B cell (primary cell): Measurements from ENCODE around the gene EFHC2. TPM values are rescaled to one million over a fixed set of nuclear protein-coding genes. Genes with fewer than 3 reads are reported as not detected.

Source experiments
- ATAC-seq: fragments of 200-7000 bp; cut with Tn5 transposase; one replicate; pipeline ENCODE4 v1.10.0; 2021; ENCODE audit warnings: low read depth, mild to moderate bottlenecking, moderate number of reproducible peaks, moderate library complexity
- CTCF ChIA-PET: fragments of 350-600 bp; sonication (Branson Sonifier 250); formaldehyde crosslinking; loops from one replicate; lab custom pipeline; 2021; ENCODE audit warnings: antibody characterized with exemption, inconsistent platforms; lab: Charles Lee
- POLR2A ChIA-PET: fragments of 350-600 bp; sonication (Branson Sonifier 250); formaldehyde crosslinking; loops from one replicate; lab custom pipeline; 2021; ENCODE audit warnings: antibody characterized with exemption; lab: Charles Lee
- DNase-seq: peaks from one replicate; pipeline ENCODE4 v3.0.0; 2013
- H2AFZ ChIP-seq: 2 replicates; pipeline ENCODE4 v1.6.1; 2012; ENCODE audit warnings: mild to moderate bottlenecking, low read depth, low read length; ENCODE audit not compliant: insufficient read depth, poor library complexity, severe bottlenecking
- H3K27ac ChIP-seq, 2 donors: 1 replicate in 1 of 2; 2 replicates in 1 of 2; pipeline ENCODE4 v1.5.1; 2012 to 2013; ENCODE audit warnings: low read length in 2 of 2, mild to moderate bottlenecking in 2 of 2, moderate library complexity in 1 of 2
- H3K27me3 ChIP-seq, 4 experiments: fragments of 200-600 bp in 1 of 4; sonication (generic) in 1 of 4; replicated peaks in 1 of 4; 1 replicate in 2 of 4; 2 replicates in 2 of 4; pipeline versions ENCODE4 v1.6.1 to v1.7.0; 2013 to 2016; ENCODE audit warnings: low read length in 3 of 4, mild to moderate bottlenecking in 2 of 4, mixed read lengths in 1 of 4, moderate library complexity in 1 of 4; ENCODE audit not compliant: insufficient read depth in 4 of 4, control insufficient read depth in 3 of 4; ENCODE audit errors: control extremely low read depth in 1 of 4
- H3K36me3 ChIP-seq, 2 experiments: replicated peaks in 1 of 2; 1 replicate in 1 of 2; 2 replicates in 1 of 2; pipeline versions ENCODE4 v1.6.1 to v1.7.1; 2013; ENCODE audit warnings: low read length in 1 of 2; ENCODE audit not compliant: insufficient read depth in 2 of 2, control insufficient read depth in 1 of 2; ENCODE audit errors: control extremely low read depth in 1 of 2, extremely low read depth in 1 of 2
- H3K4me1 ChIP-seq, 2 donors: fragments of 200-600 bp in 1 of 2; sonication (generic) in 1 of 2; 1 replicate in 1 of 2; 2 replicates in 1 of 2; pipeline versions ENCODE4 v1.5.1 to v1.6.1; 2013 to 2017; ENCODE audit warnings: low read length in 2 of 2; ENCODE audit not compliant: control insufficient read depth in 2 of 2, insufficient read depth in 2 of 2
- H3K4me2 ChIP-seq: replicated peaks from 2 replicates; pipeline ENCODE3; 2012; ENCODE audit warnings: mild to moderate bottlenecking, low read depth, low read length; ENCODE audit not compliant: poor library complexity, severe bottlenecking
- H3K4me3 ChIP-seq, 5 experiments: fragments of 200-600 bp in 1 of 5; sonication (generic) in 1 of 5; 1 replicate in 3 of 5; 2 replicates in 2 of 5; pipeline versions ENCODE4 v1.5.1 to v1.7.0; 2011 to 2016; ENCODE audit warnings: low read length in 4 of 5, mild to moderate bottlenecking in 4 of 5, low read depth in 2 of 5, control low read depth in 1 of 5, moderate library complexity in 1 of 5; ENCODE audit not compliant: insufficient read depth in 1 of 5; ENCODE audit errors: control extremely low read depth in 1 of 5, extremely low read depth in 1 of 5
- H3K79me2 ChIP-seq: fragments of 200-600 bp; sonication (generic); one replicate; pipeline ENCODE4 v1.6.0; 2016; ENCODE audit warnings: low read length; ENCODE audit not compliant: control insufficient read depth, insufficient read depth
- H3K9ac ChIP-seq: fragments of 200-600 bp; sonication (generic); 2 replicates; pipeline ENCODE4 v1.6.1; 2017; ENCODE audit warnings: mild to moderate bottlenecking, low read length, moderate library complexity
- H3K9me3 ChIP-seq, 3 donors: one replicate each; pipeline versions ENCODE4 v1.6.1 to v1.7.1; 2013; ENCODE audit warnings: low read length in 2 of 3; ENCODE audit not compliant: control insufficient read depth in 2 of 3, insufficient read depth in 1 of 3; ENCODE audit errors: control extremely low read depth in 1 of 3
- H4K20me1 ChIP-seq: 2 replicates; pipeline ENCODE4 v1.6.0; 2012; ENCODE audit warnings: mild to moderate bottlenecking, low read length; ENCODE audit not compliant: insufficient read depth, control insufficient read depth, poor library complexity, severe bottlenecking
- H3K27ac Mint-ChIP-seq: one replicate; pipeline ENCODE4 v1.8.0; 2021; ENCODE audit warnings: mixed read lengths
- H3K27me3 Mint-ChIP-seq: one replicate; pipeline ENCODE4 v1.8.0; 2021; ENCODE audit warnings: mixed read lengths
- H3K4me1 Mint-ChIP-seq: one replicate; pipeline ENCODE4 v1.8.0; 2021; ENCODE audit warnings: mixed read lengths
- H3K4me3 Mint-ChIP-seq: one replicate; pipeline ENCODE4 v1.8.0; 2021; ENCODE audit warnings: mixed read lengths
- H3K9me3 Mint-ChIP-seq: one replicate; pipeline ENCODE4 v1.8.0; 2022; ENCODE audit warnings: mixed read lengths; ENCODE audit not compliant: insufficient read depth
- EZH2 ChIP-seq: IDR thresholded peaks from 2 replicates; pipeline ENCODE4 v1.6.1; 2012; ENCODE audit warnings: borderline replicate concordance, low read depth, mild to moderate bottlenecking, moderate library complexity, low read length; ENCODE audit not compliant: insufficient read depth, poor library complexity, severe bottlenecking
- WGBS: methylation state at CpG from one replicate; pipeline ENCODE4 v1.1.5; 2013; ENCODE audit warnings: missing lambda C conversion rate; ENCODE audit not compliant: insufficient coverage; 5-methylcytosine and 5-hydroxymethylcytosine counted together
- intact Hi-C: fragments of 100-400 bp; cut with micrococcal nuclease; formaldehyde crosslinking; loops from one replicate; pipeline ENCODE4 v1.10.0; 2022
- polyA plus RNA-seq: library from polyadenylated mRNA; depleted of rRNA; stranded (reverse); fragments of >200 nt; gene quantifications from 2 replicates; pipeline ENCODE4 v1.2.3, GENCODE V29; 2012
- total RNA-seq, 2 donors: library from RNA; stranded (reverse); fragments of 120-200 nt in 1 of 2; gene quantifications; 1 replicate in 1 of 2; 2 replicates in 1 of 2; pipeline versions ENCODE4 v1.2.3 to v1.2.4, GENCODE V29; 2013 to 2022
- TF ChIP-seq, protein P1 (sequence below): fragments of 200-600 bp; IDR thresholded peaks from one replicate; pipeline ENCODE4 v1.8.0; 2022; ENCODE audit warnings: antibody characterized with exemption, mild to moderate bottlenecking

Gene EFHC2
- total and polyA plus RNA-seq, 2 donors (not counting 1 experiment from before 2014, with no cell fraction given) = 0.12 to 0.47 TPM

DNA sequence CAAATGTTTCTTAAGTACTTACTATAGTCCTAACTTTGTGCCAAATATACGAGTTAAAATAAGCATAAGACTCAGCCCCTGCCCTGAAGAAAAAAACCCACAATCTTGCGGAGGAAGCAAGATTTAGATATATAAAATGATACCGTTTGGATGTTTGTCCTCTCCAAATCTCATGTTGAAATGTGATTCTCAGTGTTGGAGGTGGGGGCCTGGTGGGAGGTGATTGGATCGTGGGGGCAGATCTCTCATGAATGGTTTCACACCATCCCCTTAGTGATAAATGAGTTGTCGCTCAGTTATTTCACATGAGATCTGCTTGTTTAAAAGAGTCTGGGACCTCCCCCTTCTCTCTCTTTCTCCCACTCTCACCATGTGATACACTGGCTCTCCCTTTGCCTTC is 28.7 kb downstream of the EFHC2 start:
- Histone ChIP-seq H3K27me3 (no peaks in the 10 kb centered on the region), H3K9ac (no peak overlapping the region), H3K4me3 (no peak overlapping the region), H3K4me1 (peaks cover 6 to 7% of the 10 kb centered on the region in 2 donors), H3K27ac (no peak overlapping the region), H3K4me2 (no peak overlapping the region), H4K20me1 (no peaks in the 10 kb centered on the region), H2AFZ (no peak overlapping the region), H3K9me3 (no peaks in the 10 kb centered on the region), H3K79me2 (no peaks in the 10 kb centered on the region), H3K36me3 (no peaks in the 10 kb centered on the region)
- H3K27ac Mint-ChIP-seq = no peak overlapping the region
- no peaks in the 10 kb centered on the region for H3K9me3 Mint-ChIP-seq
- ChIA-PET POLR2A (no interaction called here), CTCF (interaction anchor here (1.0 kb wide), 1 partner anchor 71 kb away, joined by 3 read pairs; no protein-coding TSS in a partner anchor)
- intact Hi-C loops = no loop called here
- WGBS = 0% methylated on average over 1 of the region's 5 CpGs
- H3K4me1 Mint-ChIP-seq = peaks cover 9% of the 10 kb centered on the region
- DNase-seq (no peak), ATAC-seq (no peak)
- no peak overlapping the region for H3K4me3 Mint-ChIP-seq
- no peaks in the 10 kb centered on the region for H3K27me3 Mint-ChIP-seq
- TF ChIP-seq EZH2 = no peak

- H3K27ac ChIP-seq = no peak overlapping the region
- POLR2A ChIA-PET = no interaction called here
- CTCF ChIA-PET = interaction anchor here (1.0 kb wide), 1 partner anchor 70 kb away, joined by 3 read pairs; no protein-coding TSS in a partner anchor
- no peak overlapping the region for H3K9ac ChIP-seq
- H4K20me1 ChIP-seq = no peaks in the 10 kb centered on the region
- no peak overlapping the region for H2AFZ ChIP-seq
- H3K4me3 Mint-ChIP-seq = no peak overlapping the region
- no peaks in the 10 kb centered on the region for H3K9me3 Mint-ChIP-seq
- no peaks in the 10 kb centered on the region for H3K27me3 Mint-ChIP-seq
- H3K27ac Mint-ChIP-seq = peak overlapping the region; percentile 67
- DNase-seq = peak; percentile 31
- ATAC-seq = peak; percentile 86
- no CpG with 5 or more reads among the region's 2 CpGs for WGBS
- H3K9me3 ChIP-seq = no peaks in the 10 kb centered on the region
- no peaks in the 10 kb centered on the region for H3K36me3 ChIP-seq
- peaks cover 9% of the 10 kb centered on the region for H3K4me1 Mint-ChIP-seq
- H3K4me2 ChIP-seq = peak overlapping the region; percentile 11
- H3K27me3 ChIP-seq = no peaks in the 10 kb centered on the region
- no peak overlapping the region for H3K4me3 ChIP-seq
- no peak for TF ChIP-seq EZH2
- TF ChIP-seq, protein P1, sequence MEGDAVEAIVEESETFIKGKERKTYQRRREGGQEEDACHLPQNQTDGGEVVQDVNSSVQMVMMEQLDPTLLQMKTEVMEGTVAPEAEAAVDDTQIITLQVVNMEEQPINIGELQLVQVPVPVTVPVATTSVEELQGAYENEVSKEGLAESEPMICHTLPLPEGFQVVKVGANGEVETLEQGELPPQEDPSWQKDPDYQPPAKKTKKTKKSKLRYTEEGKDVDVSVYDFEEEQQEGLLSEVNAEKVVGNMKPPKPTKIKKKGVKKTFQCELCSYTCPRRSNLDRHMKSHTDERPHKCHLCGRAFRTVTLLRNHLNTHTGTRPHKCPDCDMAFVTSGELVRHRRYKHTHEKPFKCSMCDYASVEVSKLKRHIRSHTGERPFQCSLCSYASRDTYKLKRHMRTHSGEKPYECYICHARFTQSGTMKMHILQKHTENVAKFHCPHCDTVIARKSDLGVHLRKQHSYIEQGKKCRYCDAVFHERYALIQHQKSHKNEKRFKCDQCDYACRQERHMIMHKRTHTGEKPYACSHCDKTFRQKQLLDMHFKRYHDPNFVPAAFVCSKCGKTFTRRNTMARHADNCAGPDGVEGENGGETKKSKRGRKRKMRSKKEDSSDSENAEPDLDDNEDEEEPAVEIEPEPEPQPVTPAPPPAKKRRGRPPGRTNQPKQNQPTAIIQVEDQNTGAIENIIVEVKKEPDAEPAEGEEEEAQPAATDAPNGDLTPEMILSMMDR = no peak
- no peaks in the 10 kb centered on the region for H3K79me2 ChIP-seq
- intact Hi-C loops = no loop called here
- peaks cover 6 to 7% of the 10 kb centered on the region in 2 donors for H3K4me1 ChIP-seq
Measured at GRCh38 chrX:44314259-44314734, 29.2 kb downstream of the EFHC2 start.
